ENCODE data around the gene TENM4.

DNA sequence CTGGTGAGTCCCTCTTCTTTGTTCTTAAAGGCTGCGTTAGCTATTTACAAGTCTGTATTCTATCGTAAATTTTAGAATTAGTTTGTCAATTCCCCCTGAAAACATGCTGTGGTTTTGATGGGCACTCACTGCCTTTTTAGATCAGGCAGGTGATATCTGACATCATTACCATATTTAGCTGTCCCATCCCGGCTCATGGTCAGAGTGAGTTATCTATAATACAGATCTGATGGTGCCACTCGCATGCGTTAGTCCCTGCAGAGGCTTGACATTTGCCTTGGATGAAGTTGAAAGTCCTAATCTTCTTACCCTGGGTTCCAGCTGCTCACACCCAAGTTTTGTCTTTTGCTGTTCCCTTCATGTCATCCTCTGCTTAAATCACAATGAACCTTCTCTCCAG is 715.6 kb downstream of the TENM4 start:
- TF ChIP-seq GABPA (IDR thresholded peaks at IDR 0.05; ENCODE audit: borderline replicate concordance, insufficient read depth, low read length) (no peak), SIX5 (IDR thresholded peaks at IDR 0.05; ENCODE audit: low read depth, low read length) (no peak), CTCF (IDR thresholded peaks at IDR 0.05; ENCODE audit: control extremely low read depth in 1 of 3, insufficient read depth in 1 of 3, low read depth in 1 of 3, low read length in 3 of 3) (no peak), POLR2A (IDR thresholded peaks at IDR 0.05; ENCODE audit: control extremely low read depth in 1 of 2, low read depth in 2 of 2, low read length in 2 of 2) (no peak), NANOG (IDR thresholded peaks at IDR 0.05; ENCODE audit: insufficient read depth, low read depth, low read length, poor library complexity, severe bottlenecking) (no peak)
